Neural cell (in vitro differentiated cells): ENCODE data around the gene PAQR5. TPM values are rescaled to one million over a fixed set of nuclear protein-coding genes. Genes with fewer than 3 reads are reported as not detected.

Experiments used
- H2AFZ ChIP-seq: fragments of 200-600, 300-800 bp; sonication (generic), shearing (Covaris generic); 2 replicates; pipeline ENCODE4 v1.6.0; 2014; ENCODE audit warnings: low read depth, mild to moderate bottlenecking, antibody characterized with exemption, low read length, moderate library complexity
- H3F3A ChIP-seq: fragments of 200-600 bp; shearing (Covaris generic); 2 replicates; pipeline ENCODE4 v1.6.1; 2016; ENCODE audit warnings: mild to moderate bottlenecking, moderate library complexity, mixed read lengths, antibody characterized with exemption, low read length; ENCODE audit not compliant: insufficient read depth, poor library complexity, severe bottlenecking
- H3K27ac ChIP-seq: fragments of 200-600, 300-800 bp; sonication (generic), shearing (Covaris generic); 2 replicates; pipeline ENCODE4 v1.5.1; 2014; ENCODE audit warnings: mild to moderate bottlenecking, low read length, moderate library complexity
- H3K27me3 ChIP-seq: fragments of 300-800, 200-600 bp; sonication (generic), shearing (Covaris generic); 2 replicates; pipeline ENCODE4 v1.6.0; 2014; ENCODE audit warnings: mild to moderate bottlenecking, low read depth, low read length, moderate library complexity; ENCODE audit not compliant: insufficient read depth
- H3K36me3 ChIP-seq: fragments of 300-800, 200-600 bp; sonication (generic), shearing (Covaris generic); 2 replicates; pipeline ENCODE4 v1.5.1; 2014; ENCODE audit warnings: mild to moderate bottlenecking, antibody characterized with exemption, low read length, moderate library complexity; ENCODE audit not compliant: insufficient read depth
- H3K4me2 ChIP-seq: fragments of 300-800, 200-600 bp; sonication (generic), shearing (Covaris generic); 2 replicates; pipeline ENCODE4 v1.6.0; 2014; ENCODE audit warnings: mild to moderate bottlenecking, low read length
- H3K4me3 ChIP-seq: fragments of 300-800, 200-600 bp; sonication (generic), shearing (Covaris generic); 2 replicates; pipeline ENCODE4 v1.5.1; 2014; ENCODE audit warnings: mild to moderate bottlenecking, low read length, moderate library complexity
- H3K79me2 ChIP-seq: fragments of 200-600 bp; shearing (Covaris generic); replicated peaks from 2 replicates; pipeline ENCODE4 v1.6.0; 2014; ENCODE audit warnings: mild to moderate bottlenecking, low read length, moderate library complexity; ENCODE audit not compliant: insufficient read depth
- H3K9ac ChIP-seq: fragments of 300-800, 200-600 bp; sonication (generic), shearing (Covaris generic); 2 replicates; pipeline ENCODE4 v1.6.1; 2016; ENCODE audit warnings: mild to moderate bottlenecking, low read length, mixed read lengths
- H3K9me2 ChIP-seq: fragments of 200-600 bp; shearing (Covaris generic); 2 replicates; pipeline ENCODE4 v1.6.1; 2016; ENCODE audit warnings: mild to moderate bottlenecking, low read length, mixed read lengths; ENCODE audit not compliant: insufficient read depth
- H3K9me3 ChIP-seq: fragments of 200-600, 300-800 bp; sonication (generic), shearing (Covaris generic); 2 replicates; pipeline ENCODE4 v1.6.1; 2016; ENCODE audit warnings: mild to moderate bottlenecking, mixed run types, low read length, moderate library complexity, mixed read lengths
- H4K20me1 ChIP-seq: fragments of 200-600 bp; shearing (Covaris generic); 2 replicates; pipeline ENCODE4 v1.6.1; 2016; ENCODE audit warnings: mild to moderate bottlenecking, mixed run types; ENCODE audit not compliant: insufficient read depth
- CTCF ChIP-seq: fragments of 450-650 bp; IDR thresholded peaks from 2 replicates; pipeline ENCODE4 v1.5.1; 2014; ENCODE audit warnings: antibody characterized with exemption, mild to moderate bottlenecking, moderate library complexity; ENCODE audit not compliant: poor library complexity, severe bottlenecking
- EP300 ChIP-seq: fragments of 450-650 bp; conservative IDR thresholded peaks from 2 replicates; pipeline ENCODE4 v1.6.1; 2014; ENCODE audit warnings: antibody characterized with exemption, mild to moderate bottlenecking, moderate library complexity; ENCODE audit not compliant: poor library complexity, severe bottlenecking
- EZH2 ChIP-seq: fragments of 200-600, 300-800 bp; shearing (Covaris generic), sonication (generic); IDR thresholded peaks from 2 replicates; pipeline ENCODE4 v1.6.1; 2014; ENCODE audit warnings: antibody characterized with exemption, low read length, borderline replicate concordance, mild to moderate bottlenecking; ENCODE audit not compliant: insufficient read depth, poor library complexity, severe bottlenecking
- MXI1 ChIP-seq: fragments of 450-650 bp; conservative IDR thresholded peaks from 2 replicates; pipeline ENCODE4 v1.6.1; 2014; ENCODE audit warnings: antibody characterized with exemption, mild to moderate bottlenecking; ENCODE audit not compliant: poor library complexity, severe bottlenecking
- POLR2AphosphoS5 ChIP-seq: IDR thresholded peaks from 2 replicates; pipeline ENCODE4 v1.6.1; 2012
- RAD21 ChIP-seq: fragments of 450-650 bp; conservative IDR thresholded peaks from 2 replicates; pipeline ENCODE4 v1.6.1; 2014; ENCODE audit warnings: antibody characterized with exemption, mild to moderate bottlenecking, moderate library complexity
- SMC3 ChIP-seq: fragments of 450-650 bp; conservative IDR thresholded peaks from 2 replicates; pipeline ENCODE4 v1.6.1; 2014; ENCODE audit warnings: antibody characterized with exemption, mild to moderate bottlenecking, moderate library complexity; ENCODE audit not compliant: poor library complexity
- TAF1 ChIP-seq: IDR thresholded peaks from 2 replicates; pipeline ENCODE4 v1.6.1; 2012; ENCODE audit warnings: low read depth
- polyA plus RNA-seq: library from polyadenylated mRNA; depleted of rRNA; stranded (reverse); fragments of >200 nt; gene quantifications from 2 replicates; pipeline ENCODE4 v1.2.3, GENCODE V29; 2014
- TF ChIP-seq, protein P1 (sequence below): IDR thresholded peaks from 2 replicates; pipeline ENCODE4 v1.6.1; 2012; ENCODE audit warnings: borderline replicate concordance

Gene PAQR5
- polyA plus RNA-seq, 1 donor from 2014 or later = not detected

- H3K79me2 ChIP-seq = no peaks in the 10 kb centered on the region
- no peaks in the 10 kb centered on the region for H4K20me1 ChIP-seq
- no peak overlapping the region for H3K27ac ChIP-seq
- no peak overlapping the region for H3K9ac ChIP-seq
- no peak overlapping the region for H3K4me3 ChIP-seq
- H3K4me2 ChIP-seq = no peak overlapping the region
- no peaks in the 10 kb centered on the region for H3F3A ChIP-seq
- H2AFZ ChIP-seq = no peak overlapping the region
- no peaks in the 10 kb centered on the region for H3K9me3 ChIP-seq
- H3K27me3 ChIP-seq = peaks cover 33% of the 10 kb centered on the region
- no peaks in the 10 kb centered on the region for H3K9me2 ChIP-seq
- TF ChIP-seq EP300 (no peak), RAD21 (no peak), EZH2 (no peak), MXI1 (no peak), POLR2AphosphoS5 (no peak), CTCF (no peak), SMC3 (no peak), TAF1 (no peak)
- TF ChIP-seq, protein P1, sequence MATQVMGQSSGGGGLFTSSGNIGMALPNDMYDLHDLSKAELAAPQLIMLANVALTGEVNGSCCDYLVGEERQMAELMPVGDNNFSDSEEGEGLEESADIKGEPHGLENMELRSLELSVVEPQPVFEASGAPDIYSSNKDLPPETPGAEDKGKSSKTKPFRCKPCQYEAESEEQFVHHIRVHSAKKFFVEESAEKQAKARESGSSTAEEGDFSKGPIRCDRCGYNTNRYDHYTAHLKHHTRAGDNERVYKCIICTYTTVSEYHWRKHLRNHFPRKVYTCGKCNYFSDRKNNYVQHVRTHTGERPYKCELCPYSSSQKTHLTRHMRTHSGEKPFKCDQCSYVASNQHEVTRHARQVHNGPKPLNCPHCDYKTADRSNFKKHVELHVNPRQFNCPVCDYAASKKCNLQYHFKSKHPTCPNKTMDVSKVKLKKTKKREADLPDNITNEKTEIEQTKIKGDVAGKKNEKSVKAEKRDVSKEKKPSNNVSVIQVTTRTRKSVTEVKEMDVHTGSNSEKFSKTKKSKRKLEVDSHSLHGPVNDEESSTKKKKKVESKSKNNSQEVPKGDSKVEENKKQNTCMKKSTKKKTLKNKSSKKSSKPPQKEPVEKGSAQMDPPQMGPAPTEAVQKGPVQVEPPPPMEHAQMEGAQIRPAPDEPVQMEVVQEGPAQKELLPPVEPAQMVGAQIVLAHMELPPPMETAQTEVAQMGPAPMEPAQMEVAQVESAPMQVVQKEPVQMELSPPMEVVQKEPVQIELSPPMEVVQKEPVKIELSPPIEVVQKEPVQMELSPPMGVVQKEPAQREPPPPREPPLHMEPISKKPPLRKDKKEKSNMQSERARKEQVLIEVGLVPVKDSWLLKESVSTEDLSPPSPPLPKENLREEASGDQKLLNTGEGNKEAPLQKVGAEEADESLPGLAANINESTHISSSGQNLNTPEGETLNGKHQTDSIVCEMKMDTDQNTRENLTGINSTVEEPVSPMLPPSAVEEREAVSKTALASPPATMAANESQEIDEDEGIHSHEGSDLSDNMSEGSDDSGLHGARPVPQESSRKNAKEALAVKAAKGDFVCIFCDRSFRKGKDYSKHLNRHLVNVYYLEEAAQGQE = no peak
- no peaks in the 10 kb centered on the region for H3K36me3 ChIP-seq
Observed at GRCh38 chr15:69302929-69303328, 4.2 kb downstream of the PAQR5 start.

GRCh38 chr15:69303337-69304181 lies 4.8 kb downstream of the PAQR5 start:
- H4K20me1 ChIP-seq = no peaks in the 10 kb centered on the region
- TF ChIP-seq RAD21 (no peak), SMC3 (no peak)
- peaks cover 26% of the 10 kb centered on the region for H3K27me3 ChIP-seq
- no peak overlapping the region for H2AFZ ChIP-seq
- H3K4me2 ChIP-seq = no peak overlapping the region
- no peaks in the 10 kb centered on the region for H3F3A ChIP-seq
- H3K27ac ChIP-seq = no peak overlapping the region
- no peaks in the 10 kb centered on the region for H3K79me2 ChIP-seq
- H3K36me3 ChIP-seq = no peaks in the 10 kb centered on the region
- H3K4me3 ChIP-seq = no peak overlapping the region
- no peaks in the 10 kb centered on the region for H3K9me2 ChIP-seq
- H3K9ac ChIP-seq = no peak overlapping the region
- no peaks in the 10 kb centered on the region for H3K9me3 ChIP-seq
